OCI-LY3 (cell line): ENCODE results near the gene TAF11.
"Not testable (repeated sequence)": the region's sequence is repeated elsewhere in the genome, so short reads cannot be mapped to it uniquely, and the experiment has no call there.

ENCODE experiments used
- H2AFZ ChIP-seq: fragments of 200-600, 300-600 bp; shearing (Covaris generic); 2 replicates; pipeline ENCODE4 v1.6.0; 2014; ENCODE audit warnings: antibody characterized with exemption, low read depth, low read length
- H3K27ac ChIP-seq: fragments of 200-600, 300-600 bp; sonication (generic); 2 replicates; pipeline ENCODE4 v1.5.1; 2014; ENCODE audit warnings: mild to moderate bottlenecking, low read length, moderate library complexity, mixed read lengths
- H3K27me3 ChIP-seq: fragments of 200-600, 300-600 bp; sonication (generic); 2 replicates; pipeline ENCODE4 v1.6.1; 2014; ENCODE audit warnings: low read depth, low read length, mixed read lengths
- H3K36me3 ChIP-seq: fragments of 200-600, 300-600 bp; sonication (generic); replicated peaks from 2 replicates; pipeline ENCODE3; 2014; ENCODE audit warnings: low read depth, low read length, mixed read lengths
- H3K4me1 ChIP-seq: fragments of 300-600, 200-600 bp; sonication (generic); 2 replicates; pipeline ENCODE4 v1.6.1; 2014; ENCODE audit warnings: low read length, mixed read lengths
- H3K4me2 ChIP-seq: fragments of 200-600, 300-600 bp; sonication (generic); 2 replicates; pipeline ENCODE4 v1.6.1; 2014; ENCODE audit warnings: low read length, mixed read lengths
- H3K4me3 ChIP-seq: fragments of 300-600, 200-600 bp; sonication (generic); 2 replicates; pipeline ENCODE4 v1.5.1; 2014; ENCODE audit warnings: antibody characterized with exemption, mild to moderate bottlenecking, low read length, moderate library complexity
- H3K79me2 ChIP-seq: fragments of 300-600, 200-600 bp; shearing (Covaris generic); 2 replicates; pipeline ENCODE4 v1.6.1; 2014; ENCODE audit warnings: mild to moderate bottlenecking, low read length, mixed read lengths
- H3K9ac ChIP-seq: fragments of 300-600, 200-600 bp; shearing (Covaris generic); 2 replicates; pipeline ENCODE4 v1.6.0; 2014; ENCODE audit warnings: mild to moderate bottlenecking, low read length, moderate library complexity
- H3K9me3 ChIP-seq: fragments of 200-600, 300-600 bp; shearing (Covaris generic); 2 replicates; pipeline ENCODE4 v1.6.1; 2014; ENCODE audit warnings: low read length, mixed read lengths; ENCODE audit not compliant: insufficient read depth
- H4K20me1 ChIP-seq: fragments of 200-600, 300-600 bp; sonication (generic); 2 replicates; pipeline ENCODE4 v1.6.1; 2016; ENCODE audit warnings: low read length, mixed read lengths; ENCODE audit not compliant: insufficient read depth
- CTCF ChIP-seq: fragments of 200-600, 300-600 bp; sonication (generic); IDR thresholded peaks from 2 replicates; pipeline ENCODE4 v1.5.1; 2014; ENCODE audit warnings: antibody characterized with exemption, low read length, low read depth
- EZH2phosphoT487 ChIP-seq: fragments of 200-600 bp; shearing (Covaris generic); IDR thresholded peaks from 2 replicates; pipeline ENCODE4 v1.6.1; 2018; ENCODE audit warnings: antibody characterized with exemption, mixed run types, low read depth

TAF11 gene

GRCh38 chr6:34890533-34890925, 2.7 kb upstream of the TAF11 start:
- Histone ChIP-seq H3K4me2 (peak overlapping the region; percentile 94), H3K27ac (no peak overlapping the region), H3K27me3 (no peaks in the 10 kb centered on the region), H2AFZ (no peak overlapping the region), H3K79me2 (peaks cover 21% of the 10 kb centered on the region), H3K9ac (0 out of 2 replicates have a peak overlapping the region, but pooled peaks have one; percentile 56), H3K9me3 (no peaks in the 10 kb centered on the region), H3K4me1 (peaks cover 10% of the 10 kb centered on the region), H3K36me3 (no peaks in the 10 kb centered on the region), H4K20me1 (no peaks in the 10 kb centered on the region), H3K4me3 (peak overlapping the region; percentile 86)
- no peak for TF ChIP-seq CTCF
- no peak for TF ChIP-seq EZH2phosphoT487

GRCh38 chr6:34888874-34889555, 1.2 kb upstream of the TAF11 start, which contains the start of gene ANKS1A:
TSS of gene ANKS1A (plus strand) at chr6:34889255. CDS start at chr6:34889403, 148 bp downstream.
- Histone ChIP-seq H3K9ac (peak within 1 kb of the TSS; percentile 72), H3K36me3 (peaks cover 2% of the 10 kb centered on the region), H3K79me2 (peaks cover 27% of the 10 kb centered on the region), H3K9me3 (no peaks in the 10 kb centered on the region), H3K27me3 (no peaks in the 10 kb centered on the region), H3K27ac (peak within 1 kb of the TSS; percentile 52), H4K20me1 (no peaks in the 10 kb centered on the region), H2AFZ (peak within 1 kb of the TSS; percentile 78), H3K4me1 (peaks cover 10% of the 10 kb centered on the region), H3K4me2 (peak within 1 kb of the TSS; percentile 94), H3K4me3 (peak within 1 kb of the TSS; percentile 86)
- TF ChIP-seq CTCF = no peak
- TF ChIP-seq EZH2phosphoT487 = no peak

GRCh38 chr6:34888514-34888856, 643 bp upstream of the TAF11 start:
- peaks cover 2% of the 10 kb centered on the region for H3K36me3 ChIP-seq
- H3K9me3 ChIP-seq = no peaks in the 10 kb centered on the region
- TF ChIP-seq EZH2phosphoT487 = no peak
- H3K9ac ChIP-seq = peak overlapping the region; percentile 72
- peaks cover 27% of the 10 kb centered on the region for H3K79me2 ChIP-seq
- H3K27me3 ChIP-seq = no peaks in the 10 kb centered on the region
- H3K4me2 ChIP-seq = peak overlapping the region; percentile 94
- H2AFZ ChIP-seq = peak overlapping the region; percentile 78
- H3K4me3 ChIP-seq = peak overlapping the region; percentile 86
- no peaks in the 10 kb centered on the region for H4K20me1 ChIP-seq
- H3K4me1 ChIP-seq = peaks cover 10% of the 10 kb centered on the region
- peak overlapping the region; percentile 52 for H3K27ac ChIP-seq

GRCh38 chr6:34885837-34886236, 2.0 kb downstream of the TAF11 start:
- H3K27me3 ChIP-seq, H3K9ac ChIP-seq, H2AFZ ChIP-seq, H3K9me3 ChIP-seq, H3K36me3 ChIP-seq, H3K4me3 ChIP-seq, H4K20me1 ChIP-seq, H3K4me2 ChIP-seq, H3K27ac ChIP-seq: not testable (repeated sequence)
- Histone ChIP-seq H3K4me1 (peaks cover 10% of the 10 kb centered on the region), H3K79me2 (peaks cover 27% of the 10 kb centered on the region)

- no peaks in the 10 kb centered on the region for H4K20me1 ChIP-seq
- H3K79me2 ChIP-seq = peaks cover 27% of the 10 kb centered on the region
- peaks cover 2% of the 10 kb centered on the region for H3K36me3 ChIP-seq
- no peak overlapping the region for H3K27ac ChIP-seq
- no peak overlapping the region for H3K4me2 ChIP-seq
- no peak overlapping the region for H3K4me3 ChIP-seq
- no peak overlapping the region for H2AFZ ChIP-seq
- H3K9me3 ChIP-seq = no peaks in the 10 kb centered on the region
- no peak for TF ChIP-seq EZH2phosphoT487
- peaks cover 4% of the 10 kb centered on the region; the same call in 1 of the 2 replicates for H3K4me1 ChIP-seq
- H3K9ac ChIP-seq = no peak overlapping the region
- no peaks in the 10 kb centered on the region for H3K27me3 ChIP-seq
Observed at GRCh38 chr6:34884996-34885395, 2.8 kb downstream of the TAF11 start.

GRCh38 chr6:34884073-34884472, 3.8 kb downstream of the TAF11 start:
- H3K4me2 ChIP-seq, H2AFZ ChIP-seq, H3K36me3 ChIP-seq, H3K27me3 ChIP-seq, H3K4me1 ChIP-seq, H3K27ac ChIP-seq, H3K4me3 ChIP-seq, H4K20me1 ChIP-seq, H3K9ac ChIP-seq, H3K9me3 ChIP-seq: not testable (repeated sequence)
- peaks cover 24% of the 10 kb centered on the region for H3K79me2 ChIP-seq
